Common myeloid progenitor, CD34-positive (primary cell): Measurements from ENCODE around the gene NKX1-2. TPM values are rescaled to one million over a fixed set of nuclear protein-coding genes. Genes with fewer than 3 reads are reported as not detected.

Experiments used
- CTCF ChIA-PET: fragments of 350-600 bp; sonication (Branson Sonifier 250); formaldehyde crosslinking; loops from one replicate; lab custom pipeline; 2021; ENCODE audit warnings: antibody characterized with exemption; lab: Charles Lee
- POLR2A ChIA-PET: fragments of 350-600 bp; sonication (Branson Sonifier 250); formaldehyde crosslinking; loops from one replicate; lab custom pipeline; 2021; ENCODE audit warnings: antibody characterized with exemption; lab: Charles Lee
- DNase-seq, 3 donors: peaks; one replicate each; pipeline versions ENCODE4 v3.0.0 to v3.0.0-alpha.2; 2013
- H3K27ac ChIP-seq, 2 experiments: 1 replicate in 1 of 2; 2 replicates in 1 of 2; pipeline ENCODE4 v1.7.0; 2013; ENCODE audit warnings: inconsistent platforms in 2 of 2, low read length in 2 of 2, mild to moderate bottlenecking in 2 of 2, low read depth in 1 of 2, moderate library complexity in 1 of 2; ENCODE audit not compliant: severe bottlenecking in 2 of 2, insufficient read depth in 1 of 2, poor library complexity in 1 of 2
- H3K27me3 ChIP-seq, 5 experiments: replicated peaks in 2 of 5; 1 replicate in 3 of 5; 2 replicates in 2 of 5; pipeline versions ENCODE4 v1.6.1 to v1.7.0; 2013; ENCODE audit warnings: low read length in 4 of 5, mild to moderate bottlenecking in 2 of 5, moderate library complexity in 2 of 5, inconsistent platforms in 1 of 5; ENCODE audit not compliant: insufficient read depth in 5 of 5, control insufficient read depth in 4 of 5
- H3K36me3 ChIP-seq, 4 experiments: 1 replicate in 2 of 4; 2 replicates in 2 of 4; pipeline versions ENCODE4 v1.6.1 to v1.7.0; 2013; ENCODE audit warnings: low read length in 3 of 4, control low read depth in 1 of 4, mild to moderate bottlenecking in 1 of 4; ENCODE audit not compliant: control insufficient read depth in 4 of 4, insufficient read depth in 4 of 4
- H3K4me1 ChIP-seq, 4 experiments: 1 replicate in 3 of 4; 2 replicates in 1 of 4; pipeline versions ENCODE4 v1.6.1 to v1.7.1; 2013; ENCODE audit warnings: low read length in 3 of 4, mild to moderate bottlenecking in 3 of 4, control low read depth in 1 of 4, inconsistent platforms in 1 of 4, moderate library complexity in 1 of 4; ENCODE audit not compliant: control insufficient read depth in 4 of 4, insufficient read depth in 4 of 4; ENCODE audit errors: control extremely low read depth in 1 of 4
- H3K4me3 ChIP-seq, 7 experiments: 1 replicate in 4 of 7; 2 replicates in 3 of 7; pipeline versions ENCODE4 v1.5.1 to v1.7.0; 2013; ENCODE audit warnings: mild to moderate bottlenecking in 7 of 7, low read length in 6 of 7, moderate library complexity in 6 of 7, inconsistent platforms in 2 of 7, low read depth in 2 of 7, control low read depth in 1 of 7; ENCODE audit not compliant: insufficient read depth in 4 of 7, control insufficient read depth in 1 of 7; ENCODE audit errors: extremely low read depth in 1 of 7
- H3K9me3 ChIP-seq, 5 experiments: 1 replicate in 4 of 5; 2 replicates in 1 of 5; pipeline versions ENCODE4 v1.6.1 to v1.7.1; 2013; ENCODE audit warnings: low read length in 4 of 5, mild to moderate bottlenecking in 2 of 5, inconsistent platforms in 1 of 5, low read depth in 1 of 5, moderate library complexity in 1 of 5; ENCODE audit not compliant: control insufficient read depth in 4 of 5, insufficient read depth in 2 of 5; ENCODE audit errors: control extremely low read depth in 1 of 5
- WGBS: methylation state at CpG from one replicate; pipeline ENCODE4 v1.1.5; 2013; ENCODE audit not compliant: insufficient coverage; 5-methylcytosine and 5-hydroxymethylcytosine counted together
- polyA plus RNA-seq: library from polyadenylated mRNA; unstranded; fragments of 120-200 nt; gene quantifications from one replicate; pipeline ENCODE4 v1.2.1, GENCODE V29; 2013

The NKX1-2 gene
- polyA plus RNA-seq: not detected

- peak in 2 of 3 donors; percentile 26 to 35 for DNase-seq
- Histone ChIP-seq H3K27ac (no peak within 1 kb of the TSS), H3K4me3 (peak within 1 kb of the TSS in 3 of 7 experiments; percentile 19 to 48 (median 36)), H3K27me3 (peaks cover 20 to 98% (median 70%) of the 10 kb centered on the region in 5 experiments), H3K4me1 (peaks cover 0 to 33% (median 24%) of the 10 kb centered on the region in 4 experiments), H3K9me3 (no peaks in the 10 kb centered on the region), H3K36me3 (no peaks in the 10 kb centered on the region)
- WGBS: 4% methylated on average over 42 of the region's 57 CpGs
- ChIA-PET CTCF (interaction anchor here (2.2 kb wide), 1 partner anchor 10 kb away, joined by 6 read pairs; no protein-coding TSS in a partner anchor), POLR2A (no interaction called here)
These were observed at the start of gene NKX1-2 for GRCh38 chr10:124450012-124450782. NKX1-2 (minus strand) TSS chr10:124450035; CDS start chr10:124449943, 92 bp downstream.

- Histone ChIP-seq H3K27me3 (no peaks in the 10 kb centered on the region), H3K4me1 (peaks cover 2 to 17% (median 12%) of the 10 kb centered on the region in 4 experiments), H3K4me3 (no peak overlapping the region), H3K9me3 (peaks cover 0 to 6% (median 0%) of the 10 kb centered on the region in 5 experiments), H3K27ac (no peak overlapping the region), H3K36me3 (peaks cover 0 to 6% (median 1%) of the 10 kb centered on the region in 4 experiments)
- WGBS: 95% methylated on average over 8 of the region's 8 CpGs
- ChIA-PET POLR2A (no interaction called here), CTCF (interaction anchor here (1.3 kb wide), 1 partner anchor 8 kb away, joined by 3 read pairs; no protein-coding TSS in a partner anchor)
- no peak for DNase-seq
These were observed 48.2 kb upstream of the NKX1-2 start for GRCh38 chr10:124498056-124498455.

GRCh38 chr10:124497196-124497881 is 47.5 kb upstream of the NKX1-2 start:
- WGBS: 93% methylated on average over 9 of the region's 15 CpGs
- no peak overlapping the region for H3K27ac ChIP-seq
- no peak for DNase-seq
- H3K4me1 ChIP-seq: peaks cover 2 to 17% (median 13%) of the 10 kb centered on the region in 4 experiments
- H3K36me3 ChIP-seq: peaks cover 0 to 6% (median 1%) of the 10 kb centered on the region in 4 experiments
- POLR2A ChIA-PET: no interaction called here
- no peaks in the 10 kb centered on the region for H3K27me3 ChIP-seq
- peaks cover 0 to 6% (median 0%) of the 10 kb centered on the region in 5 experiments for H3K9me3 ChIP-seq
- H3K4me3 ChIP-seq: no peak overlapping the region
- CTCF ChIA-PET: interaction anchor here (1.3 kb wide), 1 partner anchor 8 kb away, joined by 3 read pairs; no protein-coding TSS in a partner anchor

- Histone ChIP-seq H3K27me3 (no peaks in the 10 kb centered on the region), H3K9me3 (peaks cover 0 to 6% (median 0%) of the 10 kb centered on the region in 5 experiments), H3K27ac (no peak overlapping the region), H3K36me3 (peaks cover 0 to 6% (median 1%) of the 10 kb centered on the region in 4 experiments), H3K4me3 (no peak overlapping the region), H3K4me1 (peaks cover 2 to 17% (median 13%) of the 10 kb centered on the region in 4 experiments)
- ChIA-PET POLR2A (no interaction called here), CTCF (interaction anchor here (1.3 kb wide), 1 partner anchor 9 kb away, joined by 3 read pairs; no protein-coding TSS in a partner anchor)
- 95% methylated on average over 24 of the region's 24 CpGs for WGBS
- DNase-seq: no peak
These were observed 46.8 kb upstream of the NKX1-2 start for GRCh38 chr10:124496620-124497019.

GRCh38 chr10:124496150-124496549 is 46.3 kb upstream of the NKX1-2 start:
- POLR2A ChIA-PET: no interaction called here
- no peaks in the 10 kb centered on the region for H3K27me3 ChIP-seq
- 98% methylated on average over 13 of the region's 14 CpGs for WGBS

GRCh38 chr10:124495725-124496124 is 45.9 kb upstream of the NKX1-2 start:
- ChIA-PET CTCF (interaction anchor here (0.7 to 0.9 kb wide), 2 partner anchors 9 to 17 kb away, joined by 3 read pairs; no protein-coding TSS in a partner anchor), POLR2A (no interaction called here)
- Histone ChIP-seq H3K27ac (no peak overlapping the region), H3K9me3 (peaks cover 0 to 2% (median 0%) of the 10 kb centered on the region in 5 experiments), H3K4me1 (peaks cover 2 to 17% (median 13%) of the 10 kb centered on the region in 4 experiments), H3K36me3 (peaks cover 0 to 6% (median 1%) of the 10 kb centered on the region in 4 experiments), H3K4me3 (no peak overlapping the region), H3K27me3 (no peaks in the 10 kb centered on the region)
- WGBS: 95% methylated on average over 8 of the region's 11 CpGs
- DNase-seq: no peak

More at GRCh38 chr10:124496150-124496549, 46.3 kb upstream of the NKX1-2 start:
- DNase-seq: no peak
- Histone ChIP-seq H3K36me3 (peaks cover 0 to 9% (median 1%) of the 10 kb centered on the region in 4 experiments), H3K9me3 (peaks cover 0 to 6% (median 0%) of the 10 kb centered on the region in 5 experiments), H3K4me1 (peaks cover 2 to 17% (median 13%) of the 10 kb centered on the region in 4 experiments), H3K27ac (no peak overlapping the region), H3K4me3 (no peak overlapping the region)
- CTCF ChIA-PET: no interaction called here
